ENCODE results near the gene POTEC. TPM values are rescaled to one million over a fixed set of nuclear protein-coding genes. Genes with fewer than 3 reads are reported as not detected.
"Not testable (repeated sequence)": the region's sequence is repeated elsewhere in the genome, so short reads cannot be mapped to it uniquely, and the experiment has no call there.

The POTEC gene
- polyA plus RNA-seq (ENCODE audit: low read depth in 6 of 6), result not detected

- not testable (repeated sequence) for H3K9me3 Mint-ChIP-seq; H3K4me1 Mint-ChIP-seq; DNase-seq; H3K36me3 Mint-ChIP-seq; H3K4me3 Mint-ChIP-seq; H3K27ac Mint-ChIP-seq; ATAC-seq (ENCODE audit: low read depth in 2 of 2); H3K27me3 Mint-ChIP-seq
Measured at GRCh38 chr18:14543446-14543964, at the start of gene POTEC. Gene POTEC (minus strand): TSS chr18:14543600. CDS start chr18:14543146, 454 bp downstream.

- Mint-ChIP-seq H3K27me3 (peaks cover 0 to 3% (median 0%) of the 10 kb centered on the region in 3 donors), H3K4me1 (no peaks in the 10 kb centered on the region), H3K4me3 (no peak overlapping the region), H3K9me3 (peaks cover 0 to 9% (median 4%) of the 10 kb centered on the region in 7 donors), H3K36me3 (no peaks in the 10 kb centered on the region), H3K27ac (no peak overlapping the region)
- no peak for DNase-seq
- ATAC-seq (ENCODE audit: low read depth in 2 of 2), result no peak
Measured at GRCh38 chr18:14577971-14578370, 34.6 kb upstream of the POTEC start.

GRCh38 chr18:14559502-14559901 lies 16.1 kb upstream of the POTEC start:
- not testable (repeated sequence) for H3K9me3 Mint-ChIP-seq; ATAC-seq (ENCODE audit: low read depth in 2 of 2); H3K4me1 Mint-ChIP-seq; H3K27me3 Mint-ChIP-seq; H3K4me3 Mint-ChIP-seq; H3K27ac Mint-ChIP-seq; H3K36me3 Mint-ChIP-seq; DNase-seq

- not testable (repeated sequence) for H3K4me3 Mint-ChIP-seq; H3K9me3 Mint-ChIP-seq; H3K27ac Mint-ChIP-seq; H3K36me3 Mint-ChIP-seq; H3K27me3 Mint-ChIP-seq; H3K4me1 Mint-ChIP-seq; DNase-seq; ATAC-seq (ENCODE audit: low read depth in 2 of 2)
Measured at GRCh38 chr18:14531659-14532058, 11.7 kb downstream of the POTEC start.

- not testable (repeated sequence) for H3K9me3 Mint-ChIP-seq; H3K4me1 Mint-ChIP-seq; H3K4me3 Mint-ChIP-seq; H3K27me3 Mint-ChIP-seq; ATAC-seq (ENCODE audit: low read depth in 2 of 2); H3K27ac Mint-ChIP-seq; DNase-seq; H3K36me3 Mint-ChIP-seq
Measured at GRCh38 chr18:14510707-14511106, 32.7 kb downstream of the POTEC start.

- not testable (repeated sequence) for H3K9me3 Mint-ChIP-seq; H3K4me3 Mint-ChIP-seq; DNase-seq; H3K27me3 Mint-ChIP-seq; H3K27ac Mint-ChIP-seq; H3K36me3 Mint-ChIP-seq; H3K4me1 Mint-ChIP-seq; ATAC-seq (ENCODE audit: low read depth in 2 of 2)
Measured at GRCh38 chr18:14503691-14504090, 39.7 kb downstream of the POTEC start.

- H3K36me3 Mint-ChIP-seq; H3K27me3 Mint-ChIP-seq; H3K4me1 Mint-ChIP-seq; H3K27ac Mint-ChIP-seq; H3K9me3 Mint-ChIP-seq; DNase-seq; ATAC-seq (ENCODE audit: low read depth in 2 of 2); H3K4me3 Mint-ChIP-seq: not testable (repeated sequence)
Measured at GRCh38 chr18:14501894-14502293, 41.5 kb downstream of the POTEC start.

- not testable (repeated sequence) for H3K4me3 Mint-ChIP-seq; H3K9me3 Mint-ChIP-seq; H3K27me3 Mint-ChIP-seq; ATAC-seq (ENCODE audit: low read depth in 2 of 2); DNase-seq; H3K36me3 Mint-ChIP-seq; H3K4me1 Mint-ChIP-seq; H3K27ac Mint-ChIP-seq
Measured at GRCh38 chr18:14489256-14490014, 54.0 kb downstream of the POTEC start.

- H3K9me3 Mint-ChIP-seq; DNase-seq; H3K36me3 Mint-ChIP-seq; H3K27ac Mint-ChIP-seq; ATAC-seq (ENCODE audit: low read depth in 2 of 2); H3K27me3 Mint-ChIP-seq; H3K4me3 Mint-ChIP-seq; H3K4me1 Mint-ChIP-seq: not testable (repeated sequence)
Measured at GRCh38 chr18:14488789-14489188, 54.6 kb downstream of the POTEC start.

GRCh38 chr18:14486926-14487580 lies 56.3 kb downstream of the POTEC start:
- H3K27ac Mint-ChIP-seq; H3K4me3 Mint-ChIP-seq; H3K27me3 Mint-ChIP-seq; H3K36me3 Mint-ChIP-seq; H3K4me1 Mint-ChIP-seq; ATAC-seq (ENCODE audit: low read depth in 2 of 2); DNase-seq; H3K9me3 Mint-ChIP-seq: not testable (repeated sequence)

- H3K9me3 Mint-ChIP-seq, result not testable (repeated sequence)
Measured at GRCh38 chr18:14479076-14479475, 64.3 kb downstream of the POTEC start.

GRCh38 chr18:14475520-14475919 lies 67.9 kb downstream of the POTEC start:
- H3K36me3 Mint-ChIP-seq; H3K27ac Mint-ChIP-seq; H3K9me3 Mint-ChIP-seq; ATAC-seq (ENCODE audit: low read depth in 2 of 2); H3K27me3 Mint-ChIP-seq; H3K4me3 Mint-ChIP-seq; H3K4me1 Mint-ChIP-seq; DNase-seq: not testable (repeated sequence)

More at GRCh38 chr18:14479076-14479475, 64.3 kb downstream of the POTEC start:
- H3K4me1 Mint-ChIP-seq; H3K27ac Mint-ChIP-seq; H3K4me3 Mint-ChIP-seq; H3K36me3 Mint-ChIP-seq; DNase-seq; ATAC-seq (ENCODE audit: low read depth in 2 of 2); H3K27me3 Mint-ChIP-seq: not testable (repeated sequence)

- not testable (repeated sequence) for H3K9me3 Mint-ChIP-seq; H3K27me3 Mint-ChIP-seq; H3K4me1 Mint-ChIP-seq; H3K27ac Mint-ChIP-seq; DNase-seq; H3K4me3 Mint-ChIP-seq; H3K36me3 Mint-ChIP-seq; ATAC-seq (ENCODE audit: low read depth in 2 of 2)
Measured at GRCh38 chr18:14474752-14475151, 68.6 kb downstream of the POTEC start.

GRCh38 chr18:14474007-14474720 lies 69.2 kb downstream of the POTEC start:
- H3K4me3 Mint-ChIP-seq; H3K9me3 Mint-ChIP-seq; DNase-seq; ATAC-seq (ENCODE audit: low read depth in 2 of 2); H3K27me3 Mint-ChIP-seq; H3K27ac Mint-ChIP-seq; H3K4me1 Mint-ChIP-seq; H3K36me3 Mint-ChIP-seq: not testable (repeated sequence)

Data from naive B cell (primary cell).